ENCODE data around the gene OR4D11.
"Not testable (repeated sequence)": the region's sequence is repeated elsewhere in the genome, so short reads cannot be mapped to it uniquely, and the experiment has no call there.

The OR4D11 gene

DNA sequence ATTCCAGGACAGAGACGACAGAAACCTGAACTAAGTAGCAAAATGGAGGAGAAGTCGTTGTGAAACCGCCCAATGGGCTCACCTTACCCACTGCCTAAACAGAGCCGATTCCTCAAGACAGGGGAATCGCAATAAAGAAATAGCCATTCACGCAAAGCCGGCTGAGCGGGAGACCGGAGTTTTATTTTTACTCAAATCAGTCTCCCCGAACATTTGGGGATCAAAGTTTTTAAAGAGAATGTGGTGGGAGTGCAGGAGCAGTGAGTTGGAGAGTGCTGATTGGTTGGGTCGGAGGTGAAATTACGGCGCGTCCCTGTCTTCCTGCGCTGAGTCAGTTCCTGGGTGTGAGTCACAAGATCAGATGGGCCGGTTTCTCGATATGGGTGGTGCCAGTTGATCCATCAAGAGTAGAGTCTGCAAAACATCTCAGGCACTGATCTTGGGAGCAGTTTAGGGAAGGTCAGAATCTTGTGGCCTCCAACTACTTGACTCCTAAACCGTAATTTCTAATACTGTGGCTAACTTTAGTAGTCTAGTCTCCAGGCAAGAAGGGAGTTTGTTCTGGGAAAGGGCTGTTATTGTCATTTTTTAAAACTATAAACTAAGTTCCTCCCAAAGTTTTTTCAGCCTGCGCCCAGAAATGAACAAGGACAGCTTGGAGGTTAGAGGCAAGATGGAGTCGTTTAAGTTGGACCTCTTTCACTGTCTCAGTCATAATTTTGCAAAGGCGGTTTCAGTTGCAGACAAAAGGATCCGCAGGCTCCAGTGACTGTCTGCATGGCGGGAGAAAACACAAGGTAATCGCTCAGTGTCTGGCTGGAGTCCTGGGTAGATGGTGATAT lies 42.0 kb downstream of the OR4D11 start:
- no peak overlapping the region for H3K4me3 ChIP-seq (ENCODE audit: control insufficient read depth, low read depth, low read length)
- TF ChIP-seq, protein P1, sequence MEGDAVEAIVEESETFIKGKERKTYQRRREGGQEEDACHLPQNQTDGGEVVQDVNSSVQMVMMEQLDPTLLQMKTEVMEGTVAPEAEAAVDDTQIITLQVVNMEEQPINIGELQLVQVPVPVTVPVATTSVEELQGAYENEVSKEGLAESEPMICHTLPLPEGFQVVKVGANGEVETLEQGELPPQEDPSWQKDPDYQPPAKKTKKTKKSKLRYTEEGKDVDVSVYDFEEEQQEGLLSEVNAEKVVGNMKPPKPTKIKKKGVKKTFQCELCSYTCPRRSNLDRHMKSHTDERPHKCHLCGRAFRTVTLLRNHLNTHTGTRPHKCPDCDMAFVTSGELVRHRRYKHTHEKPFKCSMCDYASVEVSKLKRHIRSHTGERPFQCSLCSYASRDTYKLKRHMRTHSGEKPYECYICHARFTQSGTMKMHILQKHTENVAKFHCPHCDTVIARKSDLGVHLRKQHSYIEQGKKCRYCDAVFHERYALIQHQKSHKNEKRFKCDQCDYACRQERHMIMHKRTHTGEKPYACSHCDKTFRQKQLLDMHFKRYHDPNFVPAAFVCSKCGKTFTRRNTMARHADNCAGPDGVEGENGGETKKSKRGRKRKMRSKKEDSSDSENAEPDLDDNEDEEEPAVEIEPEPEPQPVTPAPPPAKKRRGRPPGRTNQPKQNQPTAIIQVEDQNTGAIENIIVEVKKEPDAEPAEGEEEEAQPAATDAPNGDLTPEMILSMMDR (IDR thresholded peaks at IDR 0.05; ENCODE audit: control insufficient read depth, insufficient read depth, low read depth, low read length, missing control alignments): no peak
- DNase-seq (ENCODE audit: low read depth): no peak

GRCh38 chr11:59547605-59548308 lies 44.4 kb downstream of the OR4D11 start:
- not testable (repeated sequence) for H3K4me3 ChIP-seq (ENCODE audit: control insufficient read depth, low read depth, low read length); DNase-seq (ENCODE audit: low read depth)

- TF ChIP-seq, protein P1 (IDR thresholded peaks at IDR 0.05; ENCODE audit: control insufficient read depth, insufficient read depth, low read depth, low read length, missing control alignments): no peak
- DNase-seq (ENCODE audit: low read depth): no peak
- no peak overlapping the region for H3K4me3 ChIP-seq (ENCODE audit: control insufficient read depth, low read depth, low read length)
These were observed 44.9 kb downstream of the OR4D11 start for GRCh38 chr11:59548309-59548656.

DNA sequence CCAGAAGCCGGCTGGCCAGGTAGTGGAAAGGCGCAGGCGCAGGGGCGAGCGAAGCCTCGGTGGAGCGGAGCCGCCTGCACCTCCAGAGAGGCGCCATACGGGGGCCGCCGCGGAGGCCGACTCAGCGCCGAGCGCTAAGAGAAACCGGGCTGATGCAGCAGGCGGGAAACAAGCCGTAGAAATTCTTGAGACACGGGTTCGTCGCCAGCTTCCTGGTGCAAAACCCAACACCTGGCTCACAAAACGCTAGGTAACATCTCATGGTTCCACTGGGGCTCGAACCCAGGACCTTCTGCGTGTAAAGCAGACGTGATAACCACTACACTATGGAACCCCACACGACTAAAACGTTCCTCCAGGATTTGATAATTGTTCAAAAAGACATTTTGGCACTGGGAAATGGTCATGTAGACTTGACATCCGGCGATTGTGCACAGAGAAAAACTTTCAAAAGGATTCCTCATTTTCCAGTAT lies 47.0 kb downstream of the OR4D11 start:
- TF ChIP-seq, protein P1 (IDR thresholded peaks at IDR 0.05; ENCODE audit: control insufficient read depth, insufficient read depth, low read depth, low read length, missing control alignments): peak; percentile 42
- DNase-seq (ENCODE audit: low read depth): peak; percentile 77
- H3K4me3 ChIP-seq (ENCODE audit: control insufficient read depth, low read depth, low read length): peak overlapping the region; percentile 48

DNA sequence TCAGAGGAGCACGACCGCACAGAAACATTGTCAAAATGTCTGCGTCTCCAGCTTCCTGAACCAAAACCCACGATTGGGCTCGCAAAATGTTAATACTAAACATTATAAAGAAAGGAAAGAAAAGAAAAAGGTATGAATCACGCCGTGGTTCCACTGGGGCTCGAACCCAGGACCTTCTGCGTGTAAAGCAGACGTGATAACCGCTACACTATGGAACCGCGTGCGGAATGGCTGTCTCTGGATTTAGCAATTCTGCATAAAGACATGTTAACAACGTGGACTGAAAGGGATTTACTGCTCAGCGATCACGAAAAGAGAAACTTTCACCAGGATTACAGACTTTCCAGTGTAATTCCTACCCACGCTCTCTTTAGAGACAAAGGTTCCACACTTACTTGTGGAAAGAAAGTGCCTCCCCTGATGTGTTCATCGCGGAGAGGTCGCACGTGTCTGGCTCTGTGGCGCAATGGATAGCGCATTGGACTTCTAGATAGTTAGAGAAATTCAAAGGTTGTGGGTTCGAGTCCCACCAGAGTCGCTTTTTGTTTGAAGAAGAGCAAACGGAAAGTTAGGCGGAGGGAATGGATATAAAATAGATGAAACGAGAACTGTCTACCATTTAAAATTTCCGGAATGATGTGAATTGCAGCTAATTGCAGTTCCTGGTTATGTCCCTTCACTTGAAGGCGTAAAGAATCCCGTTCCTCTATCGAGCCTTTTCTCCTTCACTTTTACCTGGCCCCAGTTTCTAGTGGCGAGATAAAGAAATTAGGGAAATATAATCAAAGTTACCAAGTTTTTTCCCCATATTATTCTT lies 47.7 kb downstream of the OR4D11 start:
- TF ChIP-seq, protein P1 (IDR thresholded peaks at IDR 0.05; ENCODE audit: control insufficient read depth, insufficient read depth, low read depth, low read length, missing control alignments): no peak
- DNase-seq (ENCODE audit: low read depth): peak; percentile 75
- H3K4me3 ChIP-seq (ENCODE audit: control insufficient read depth, low read depth, low read length): peak overlapping the region; percentile 48

DNA sequence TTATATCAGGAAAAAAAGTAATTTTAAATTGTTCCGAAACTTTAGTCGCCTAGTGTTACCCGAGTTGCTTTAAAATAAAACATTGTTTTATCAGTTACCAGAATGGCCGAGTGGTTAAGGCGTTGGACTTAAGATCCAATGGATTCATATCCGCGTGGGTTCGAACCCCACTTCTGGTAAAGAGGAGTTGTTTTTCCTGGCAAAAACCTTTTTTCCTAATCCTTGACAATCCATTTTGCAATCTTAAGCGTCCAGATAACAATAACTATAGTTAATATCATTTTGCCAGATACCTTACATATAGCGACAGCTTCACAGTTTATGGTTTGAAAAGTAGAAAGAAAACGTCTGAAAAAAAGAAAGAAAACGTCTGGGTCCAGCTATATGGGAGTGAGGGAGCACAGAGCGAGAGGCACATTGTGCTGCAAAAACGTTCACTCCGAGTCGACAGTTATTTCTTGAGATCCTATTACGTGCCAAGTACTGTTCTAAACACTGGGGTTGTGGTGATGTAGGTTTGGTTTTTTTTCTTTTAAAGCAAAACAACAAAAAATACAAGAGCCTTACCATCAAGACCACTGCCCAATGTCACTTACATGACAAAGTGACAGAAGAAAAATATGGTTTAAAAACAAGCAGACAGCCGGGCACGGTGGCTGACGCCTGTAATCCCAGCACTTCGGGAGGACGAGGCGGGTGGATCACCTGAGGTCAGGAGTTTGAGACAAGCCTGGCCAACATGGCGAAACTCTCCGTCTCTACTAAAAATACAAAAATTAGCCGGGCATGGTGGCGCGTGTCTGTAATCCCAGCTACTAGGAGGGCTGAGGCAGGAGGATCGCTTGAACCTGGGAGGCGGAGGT lies 48.5 kb downstream of the OR4D11 start:
- no peak for DNase-seq (ENCODE audit: low read depth)
- TF ChIP-seq, protein P1 (IDR thresholded peaks at IDR 0.05; ENCODE audit: control insufficient read depth, insufficient read depth, low read depth, low read length, missing control alignments): no peak
- peak overlapping the region; percentile 48 for H3K4me3 ChIP-seq (ENCODE audit: control insufficient read depth, low read depth, low read length)

Data from AG09309 (cell line).